SK-N-SH treated with all-trans-retinoic acid at 6 μM for 48 hours (cell line): ENCODE measurements around the gene YTHDC1.

Experiments used
- ATAC-seq: fragments of 200-7000 bp; cut with Tn5 transposase; 3 replicates; pipeline ENCODE4 v1.9.1; 2020; ENCODE audit warnings: mild to moderate bottlenecking, moderate library complexity
- ARNTL ChIP-seq: fragments of 450-650 bp; formaldehyde crosslinking; IDR thresholded peaks from 2 replicates; pipeline ENCODE4 v1.5.0; 2020; ENCODE audit warnings: low read depth, mild to moderate bottlenecking, moderate library complexity, borderline replicate concordance
- BACH2 ChIP-seq: fragments of 250-450 bp; sonication (Bioruptor Pico); IDR thresholded peaks from 2 replicates; pipeline ENCODE4 v1.9.0; 2021; ENCODE audit warnings: mild to moderate bottlenecking, borderline replicate concordance
- CSDC2 ChIP-seq: fragments of 250-450 bp; sonication (Bioruptor Pico); IDR thresholded peaks from 2 replicates; pipeline ENCODE4 v1.5.0; 2020; ENCODE audit warnings: mild to moderate bottlenecking, moderate library complexity
- ESRRG ChIP-seq: fragments of 250-450 bp; sonication (Bioruptor Pico); IDR thresholded peaks from 2 replicates; pipeline ENCODE4 v1.6.1; 2021; ENCODE audit warnings: mild to moderate bottlenecking
- GLIS3 ChIP-seq: fragments of 250-450 bp; sonication (Bioruptor Pico); IDR thresholded peaks from 2 replicates; pipeline ENCODE4 v1.5.0; 2020; ENCODE audit warnings: mild to moderate bottlenecking, moderate library complexity
- ISL1 ChIP-seq: fragments of 250-450 bp; sonication (Bioruptor Pico); IDR thresholded peaks from 2 replicates; pipeline ENCODE4 v2.1.2; 2022; ENCODE audit warnings: mild to moderate bottlenecking, moderate library complexity
- OSR1 ChIP-seq: fragments of 250-450 bp; sonication (Bioruptor Pico); IDR thresholded peaks from 2 replicates; pipeline ENCODE4 v1.8.0; 2022; ENCODE audit warnings: moderate library complexity, mild to moderate bottlenecking, inconsistent platforms
- PPARA ChIP-seq: fragments of 250-450 bp; sonication (Bioruptor Pico); IDR thresholded peaks from 2 replicates; pipeline ENCODE4 v1.5.0; 2020; ENCODE audit warnings: mild to moderate bottlenecking, borderline replicate concordance
- RARB ChIP-seq: fragments of 250-450 bp; sonication (Bioruptor Pico); IDR thresholded peaks from 2 replicates; pipeline ENCODE4 v1.8.0; 2021; ENCODE audit warnings: mild to moderate bottlenecking, moderate library complexity
- SNAI2 ChIP-seq: fragments of 250-450 bp; sonication (Bioruptor Pico); IDR thresholded peaks from 2 replicates; pipeline ENCODE4 v1.5.0; 2020; ENCODE audit warnings: mild to moderate bottlenecking, moderate library complexity
- TCF4 ChIP-seq: fragments of 250-450 bp; sonication (Bioruptor Pico); IDR thresholded peaks from 2 replicates; pipeline ENCODE4 v1.8.0; 2021; ENCODE audit warnings: mild to moderate bottlenecking, moderate library complexity, borderline replicate concordance
- TOX ChIP-seq: fragments of 250-450 bp; sonication (Bioruptor Pico); IDR thresholded peaks from 2 replicates; pipeline ENCODE4 v1.8.0; 2021; ENCODE audit warnings: mild to moderate bottlenecking, moderate library complexity, borderline replicate concordance
- ZC3H10 ChIP-seq: fragments of 250-450 bp; sonication (Bioruptor Pico); IDR thresholded peaks from 2 replicates; pipeline ENCODE4 v1.5.1; 2021; ENCODE audit warnings: mild to moderate bottlenecking, moderate library complexity
- ZFP3 ChIP-seq: fragments of 250-450 bp; sonication (Bioruptor Pico); IDR thresholded peaks from 2 replicates; pipeline ENCODE4 v1.5.0; 2020; ENCODE audit warnings: mild to moderate bottlenecking, moderate library complexity
- ZFP30 ChIP-seq: fragments of 450-650 bp; formaldehyde crosslinking; IDR thresholded peaks from 2 replicates; pipeline ENCODE4 v1.5.0; 2022; ENCODE audit warnings: mild to moderate bottlenecking, moderate library complexity
- ZNF565 ChIP-seq: fragments of 450-650 bp; formaldehyde crosslinking; conservative IDR thresholded peaks from 2 replicates; pipeline ENCODE4 v1.5.0; 2020; ENCODE audit warnings: low read depth, mild to moderate bottlenecking, moderate library complexity
- ZNF70 ChIP-seq: fragments of 450-650 bp; formaldehyde crosslinking; IDR thresholded peaks from 2 replicates; pipeline ENCODE4 v1.5.0; 2020; ENCODE audit warnings: mild to moderate bottlenecking, moderate library complexity
- ZNF8 ChIP-seq: fragments of 450-650 bp; formaldehyde crosslinking; IDR thresholded peaks from 2 replicates; pipeline ENCODE4 v1.5.0; 2020; ENCODE audit warnings: mild to moderate bottlenecking, moderate library complexity
- TF ChIP-seq, protein P1 (sequence below): fragments of 250-450 bp; sonication (Bioruptor Pico); IDR thresholded peaks from 2 replicates; pipeline ENCODE4 v1.5.1; 2021; ENCODE audit warnings: mild to moderate bottlenecking, moderate library complexity
- TF ChIP-seq, protein P2 (sequence below): fragments of 250-450 bp; sonication (Bioruptor Pico); IDR thresholded peaks from 2 replicates; pipeline ENCODE4 v1.5.1; 2020; ENCODE audit warnings: low read depth, mild to moderate bottlenecking, moderate library complexity
- TF ChIP-seq, protein P3 (sequence below): fragments of 250-450 bp; sonication (Bioruptor Pico); IDR thresholded peaks from 2 replicates; pipeline ENCODE4 v1.5.0; 2020; ENCODE audit warnings: mild to moderate bottlenecking, moderate library complexity
- TF ChIP-seq, protein P4 (sequence below): fragments of 250-450 bp; sonication (Bioruptor Pico); IDR thresholded peaks from 2 replicates; pipeline ENCODE4 v1.8.0; 2021; ENCODE audit warnings: low read depth, mild to moderate bottlenecking, moderate library complexity, borderline replicate concordance
- TF ChIP-seq, protein P5 (sequence below): fragments of 250-450 bp; sonication (Bioruptor Pico); IDR thresholded peaks from 2 replicates; pipeline ENCODE4 v1.8.0; 2020; ENCODE audit warnings: mild to moderate bottlenecking, moderate library complexity, borderline replicate concordance

Gene YTHDC1

DNA sequence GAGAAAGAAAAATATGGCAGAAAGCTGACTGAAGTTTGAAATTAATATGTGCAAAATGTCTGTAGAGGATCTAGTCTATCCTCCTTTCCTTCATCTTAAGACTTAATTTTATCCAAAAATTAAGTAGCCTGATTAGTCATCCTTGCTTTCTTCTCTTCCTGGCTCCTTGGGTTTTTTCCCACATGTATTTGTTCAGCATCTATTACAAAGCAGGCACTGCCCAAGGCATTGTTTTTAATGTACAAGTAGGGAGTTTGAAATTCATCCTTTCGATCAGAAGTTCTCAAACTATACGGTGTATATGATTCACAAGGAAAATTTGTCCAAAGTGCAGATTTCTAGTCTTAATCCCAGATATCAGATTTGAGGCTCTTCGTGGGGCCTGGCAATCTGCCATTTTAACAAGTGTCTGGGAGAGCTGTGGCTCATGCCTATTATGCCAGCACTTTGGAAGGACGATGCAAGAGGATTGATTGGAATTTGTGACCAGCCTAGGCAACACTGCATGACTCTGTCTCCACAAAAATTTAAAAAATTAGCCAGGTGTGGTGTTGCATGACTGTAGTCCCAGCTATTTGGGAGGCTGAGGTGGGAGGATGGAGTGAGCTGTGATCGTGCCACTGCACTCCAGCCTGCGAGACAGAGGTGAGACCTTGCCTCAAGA, 19.4 kb upstream of the YTHDC1 start:
- ATAC-seq, result no peak

DNA sequence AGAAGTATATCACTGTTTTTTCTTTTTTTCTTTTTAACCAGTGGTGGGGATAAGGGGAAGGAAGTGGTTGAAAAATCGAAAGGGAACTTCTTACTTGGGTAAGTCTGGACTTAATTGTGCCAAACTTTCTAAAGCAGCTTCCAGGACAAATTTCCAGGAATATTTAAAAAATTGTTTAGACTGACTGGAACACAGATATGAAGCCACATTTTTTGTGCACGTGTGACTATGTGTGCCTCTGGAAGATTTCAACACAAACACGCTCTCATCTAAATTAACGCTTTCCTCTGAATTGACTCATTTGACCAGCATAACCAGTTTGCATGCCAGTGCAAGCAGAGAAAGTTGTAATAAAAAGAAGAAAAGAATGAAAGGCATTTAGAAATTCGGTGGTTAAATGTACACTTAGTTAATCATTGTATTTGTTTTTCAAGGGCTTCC, 18.8 kb upstream of the YTHDC1 start:
- ATAC-seq, result no peak; the same call in 1 of the 3 replicates
- TF ChIP-seq, protein P1, sequence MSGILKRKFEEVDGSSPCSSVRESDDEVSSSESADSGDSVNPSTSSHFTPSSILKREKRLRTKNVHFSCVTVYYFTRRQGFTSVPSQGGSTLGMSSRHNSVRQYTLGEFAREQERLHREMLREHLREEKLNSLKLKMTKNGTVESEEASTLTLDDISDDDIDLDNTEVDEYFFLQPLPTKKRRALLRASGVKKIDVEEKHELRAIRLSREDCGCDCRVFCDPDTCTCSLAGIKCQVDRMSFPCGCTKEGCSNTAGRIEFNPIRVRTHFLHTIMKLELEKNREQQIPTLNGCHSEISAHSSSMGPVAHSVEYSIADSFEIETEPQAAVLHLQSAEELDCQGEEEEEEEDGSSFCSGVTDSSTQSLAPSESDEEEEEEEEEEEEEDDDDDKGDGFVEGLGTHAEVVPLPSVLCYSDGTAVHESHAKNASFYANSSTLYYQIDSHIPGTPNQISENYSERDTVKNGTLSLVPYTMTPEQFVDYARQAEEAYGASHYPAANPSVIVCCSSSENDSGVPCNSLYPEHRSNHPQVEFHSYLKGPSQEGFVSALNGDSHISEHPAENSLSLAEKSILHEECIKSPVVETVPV (CRISPR knock-in tag), result no peak
- TF ChIP-seq CSDC2, result no peak

More for the DNA sequence above, 19.4 kb upstream of the YTHDC1 start:
- TF ChIP-seq ZFP30 (CRISPR knock-in tag) (no peak), ISL1 (no peak), ZC3H10 (no peak), BACH2 (no peak), ESRRG (no peak), RARB (CRISPR knock-in tag) (no peak), ZFP3 (CRISPR knock-in tag) (no peak), TCF4 (CRISPR knock-in tag) (no peak), ZNF565 (no peak), ZNF70 (no peak), SNAI2 (CRISPR knock-in tag) (no peak), ARNTL (CRISPR knock-in tag) (no peak)
- TF ChIP-seq, protein P2, sequence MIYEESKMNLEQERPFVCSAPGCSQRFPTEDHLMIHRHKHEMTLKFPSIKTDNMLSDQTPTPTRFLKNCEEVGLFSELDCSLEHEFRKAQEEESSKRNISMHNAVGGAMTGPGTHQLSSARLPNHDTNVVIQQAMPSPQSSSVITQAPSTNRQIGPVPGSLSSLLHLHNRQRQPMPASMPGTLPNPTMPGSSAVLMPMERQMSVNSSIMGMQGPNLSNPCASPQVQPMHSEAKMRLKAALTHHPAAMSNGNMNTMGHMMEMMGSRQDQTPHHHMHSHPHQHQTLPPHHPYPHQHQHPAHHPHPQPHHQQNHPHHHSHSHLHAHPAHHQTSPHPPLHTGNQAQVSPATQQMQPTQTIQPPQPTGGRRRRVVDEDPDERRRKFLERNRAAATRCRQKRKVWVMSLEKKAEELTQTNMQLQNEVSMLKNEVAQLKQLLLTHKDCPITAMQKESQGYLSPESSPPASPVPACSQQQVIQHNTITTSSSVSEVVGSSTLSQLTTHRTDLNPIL (CRISPR knock-in tag), result no peak
- TF ChIP-seq, protein P3, sequence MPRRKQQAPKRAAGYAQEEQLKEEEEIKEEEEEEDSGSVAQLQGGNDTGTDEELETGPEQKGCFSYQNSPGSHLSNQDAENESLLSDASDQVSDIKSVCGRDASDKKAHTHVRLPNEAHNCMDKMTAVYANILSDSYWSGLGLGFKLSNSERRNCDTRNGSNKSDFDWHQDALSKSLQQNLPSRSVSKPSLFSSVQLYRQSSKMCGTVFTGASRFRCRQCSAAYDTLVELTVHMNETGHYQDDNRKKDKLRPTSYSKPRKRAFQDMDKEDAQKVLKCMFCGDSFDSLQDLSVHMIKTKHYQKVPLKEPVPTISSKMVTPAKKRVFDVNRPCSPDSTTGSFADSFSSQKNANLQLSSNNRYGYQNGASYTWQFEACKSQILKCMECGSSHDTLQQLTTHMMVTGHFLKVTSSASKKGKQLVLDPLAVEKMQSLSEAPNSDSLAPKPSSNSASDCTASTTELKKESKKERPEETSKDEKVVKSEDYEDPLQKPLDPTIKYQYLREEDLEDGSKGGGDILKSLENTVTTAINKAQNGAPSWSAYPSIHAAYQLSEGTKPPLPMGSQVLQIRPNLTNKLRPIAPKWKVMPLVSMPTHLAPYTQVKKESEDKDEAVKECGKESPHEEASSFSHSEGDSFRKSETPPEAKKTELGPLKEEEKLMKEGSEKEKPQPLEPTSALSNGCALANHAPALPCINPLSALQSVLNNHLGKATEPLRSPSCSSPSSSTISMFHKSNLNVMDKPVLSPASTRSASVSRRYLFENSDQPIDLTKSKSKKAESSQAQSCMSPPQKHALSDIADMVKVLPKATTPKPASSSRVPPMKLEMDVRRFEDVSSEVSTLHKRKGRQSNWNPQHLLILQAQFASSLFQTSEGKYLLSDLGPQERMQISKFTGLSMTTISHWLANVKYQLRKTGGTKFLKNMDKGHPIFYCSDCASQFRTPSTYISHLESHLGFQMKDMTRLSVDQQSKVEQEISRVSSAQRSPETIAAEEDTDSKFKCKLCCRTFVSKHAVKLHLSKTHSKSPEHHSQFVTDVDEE (CRISPR knock-in tag), result no peak
- TF ChIP-seq, protein P4, sequence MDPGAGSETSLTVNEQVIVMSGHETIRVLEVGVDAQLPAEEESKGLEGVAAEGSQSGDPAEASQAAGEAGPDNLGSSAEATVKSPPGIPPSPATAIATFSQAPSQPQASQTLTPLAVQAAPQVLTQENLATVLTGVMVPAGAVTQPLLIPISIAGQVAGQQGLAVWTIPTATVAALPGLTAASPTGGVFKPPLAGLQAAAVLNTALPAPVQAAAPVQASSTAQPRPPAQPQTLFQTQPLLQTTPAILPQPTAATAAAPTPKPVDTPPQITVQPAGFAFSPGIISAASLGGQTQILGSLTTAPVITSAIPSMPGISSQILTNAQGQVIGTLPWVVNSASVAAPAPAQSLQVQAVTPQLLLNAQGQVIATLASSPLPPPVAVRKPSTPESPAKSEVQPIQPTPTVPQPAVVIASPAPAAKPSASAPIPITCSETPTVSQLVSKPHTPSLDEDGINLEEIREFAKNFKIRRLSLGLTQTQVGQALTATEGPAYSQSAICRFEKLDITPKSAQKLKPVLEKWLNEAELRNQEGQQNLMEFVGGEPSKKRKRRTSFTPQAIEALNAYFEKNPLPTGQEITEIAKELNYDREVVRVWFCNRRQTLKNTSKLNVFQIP (CRISPR knock-in tag), result no peak

DNA sequence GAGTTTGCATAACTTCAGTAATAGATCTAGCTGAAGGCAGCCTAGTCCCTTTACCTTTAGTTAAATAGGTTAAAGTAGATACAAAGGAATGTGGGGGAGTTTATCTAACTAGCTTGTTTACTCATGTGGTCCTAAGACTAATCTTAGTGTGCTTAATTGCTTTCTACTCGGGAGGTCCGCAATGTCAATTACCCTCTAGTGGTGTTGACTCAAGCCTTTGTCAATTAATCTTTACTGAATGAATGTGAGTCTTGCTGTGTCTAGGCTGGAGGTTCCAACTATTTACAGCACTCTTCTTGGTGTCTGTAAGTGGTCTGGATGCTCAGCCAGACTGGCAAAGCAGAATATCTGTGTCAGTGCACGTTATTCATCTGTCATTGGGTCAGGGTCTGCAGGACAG, 17.9 kb upstream of the YTHDC1 start:
- ATAC-seq, result no peak
- TF ChIP-seq ZFP30 (CRISPR knock-in tag) (no peak), CSDC2 (no peak), TCF4 (CRISPR knock-in tag) (no peak), TOX (no peak)

DNA sequence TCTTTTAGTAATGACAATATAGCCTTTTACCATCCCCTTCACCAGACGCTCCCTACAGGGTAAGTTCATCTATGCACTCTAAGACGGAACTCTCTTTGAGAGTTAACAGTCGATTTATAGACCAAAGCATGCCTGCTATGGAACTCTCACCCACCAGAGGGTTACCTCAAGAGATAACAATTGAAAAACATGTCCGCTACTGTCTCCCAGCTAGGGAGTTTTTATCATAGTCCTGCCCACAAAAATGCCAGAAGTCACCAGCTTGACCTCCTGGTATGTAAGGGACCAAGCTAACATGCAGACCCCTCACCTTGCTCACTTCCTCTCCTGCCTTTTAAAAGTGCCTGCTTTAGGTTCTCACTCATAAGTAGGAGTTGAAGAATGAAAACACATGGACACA, 16.7 kb upstream of the YTHDC1 start:
- ATAC-seq, result no peak
- TF ChIP-seq RARB (CRISPR knock-in tag) (no peak), ZNF565 (no peak), ZNF8 (no peak), ISL1 (no peak), PPARA (CRISPR knock-in tag) (no peak), ARNTL (CRISPR knock-in tag) (no peak), GLIS3 (CRISPR knock-in tag) (no peak), OSR1 (CRISPR knock-in tag) (no peak)
- TF ChIP-seq, protein P4 (CRISPR knock-in tag), result no peak
- TF ChIP-seq, protein P5, sequence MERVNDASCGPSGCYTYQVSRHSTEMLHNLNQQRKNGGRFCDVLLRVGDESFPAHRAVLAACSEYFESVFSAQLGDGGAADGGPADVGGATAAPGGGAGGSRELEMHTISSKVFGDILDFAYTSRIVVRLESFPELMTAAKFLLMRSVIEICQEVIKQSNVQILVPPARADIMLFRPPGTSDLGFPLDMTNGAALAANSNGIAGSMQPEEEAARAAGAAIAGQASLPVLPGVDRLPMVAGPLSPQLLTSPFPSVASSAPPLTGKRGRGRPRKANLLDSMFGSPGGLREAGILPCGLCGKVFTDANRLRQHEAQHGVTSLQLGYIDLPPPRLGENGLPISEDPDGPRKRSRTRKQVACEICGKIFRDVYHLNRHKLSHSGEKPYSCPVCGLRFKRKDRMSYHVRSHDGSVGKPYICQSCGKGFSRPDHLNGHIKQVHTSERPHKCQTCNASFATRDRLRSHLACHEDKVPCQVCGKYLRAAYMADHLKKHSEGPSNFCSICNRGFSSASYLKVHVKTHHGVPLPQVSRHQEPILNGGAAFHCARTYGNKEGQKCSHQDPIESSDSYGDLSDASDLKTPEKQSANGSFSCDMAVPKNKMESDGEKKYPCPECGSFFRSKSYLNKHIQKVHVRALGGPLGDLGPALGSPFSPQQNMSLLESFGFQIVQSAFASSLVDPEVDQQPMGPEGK (CRISPR knock-in tag), result no peak
- TF ChIP-seq, protein P2 (CRISPR knock-in tag), result no peak
